ENCODE measurements around the gene TMEM150B.

- TF ChIP-seq CTCF (conservative IDR thresholded peaks at IDR 0.05), result no peak
- no peak for TF ChIP-seq EZH2 (IDR thresholded peaks at IDR 0.05; ENCODE audit: low read depth)
These were observed 5.4 kb downstream of the TMEM150B start for GRCh38 chr19:55319785-55320184.

Data from PC-9 (cell line).